KOPT-K1 (cell line): Measurements from ENCODE around the gene USP17L27.
"Not testable (repeated sequence)": the region's sequence is repeated elsewhere in the genome, so short reads cannot be mapped to it uniquely, and the experiment has no call there.

ENCODE experiments used
- H3K27ac ChIP-seq: fragments of 200-600 bp; sonication (generic); 2 replicates; pipeline ENCODE4 v1.5.1; 2016; ENCODE audit warnings: antibody characterized with exemption, mild to moderate bottlenecking, low read depth, low read length; ENCODE audit not compliant: poor library complexity, severe bottlenecking
- H3K36me3 ChIP-seq: fragments of 200-600 bp; sonication (generic); 2 replicates; pipeline ENCODE4 v1.5.1; 2017; ENCODE audit warnings: antibody characterized with exemption, mild to moderate bottlenecking, low read length, moderate library complexity; ENCODE audit not compliant: insufficient read depth
- H3K9me3 ChIP-seq: fragments of 200-600 bp; sonication (generic); 2 replicates; pipeline ENCODE4 v1.5.1; 2017; ENCODE audit warnings: antibody characterized with exemption, low read length, mild to moderate bottlenecking; ENCODE audit not compliant: insufficient read depth, poor library complexity, severe bottlenecking

USP17L27 gene, protein sequence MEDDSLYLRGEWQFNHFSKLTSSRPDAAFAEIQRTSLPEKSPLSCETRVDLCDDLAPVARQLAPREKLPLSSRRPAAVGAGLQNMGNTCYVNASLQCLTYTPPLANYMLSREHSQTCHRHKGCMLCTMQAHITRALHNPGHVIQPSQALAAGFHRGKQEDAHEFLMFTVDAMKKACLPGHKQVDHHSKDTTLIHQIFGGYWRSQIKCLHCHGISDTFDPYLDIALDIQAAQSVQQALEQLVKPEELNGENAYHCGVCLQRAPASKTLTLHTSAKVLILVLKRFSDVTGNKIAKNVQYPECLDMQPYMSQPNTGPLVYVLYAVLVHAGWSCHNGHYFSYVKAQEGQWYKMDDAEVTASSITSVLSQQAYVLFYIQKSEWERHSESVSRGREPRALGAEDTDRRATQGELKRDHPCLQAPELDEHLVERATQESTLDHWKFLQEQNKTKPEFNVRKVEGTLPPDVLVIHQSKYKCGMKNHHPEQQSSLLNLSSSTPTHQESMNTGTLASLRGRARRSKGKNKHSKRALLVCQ

GRCh38 chr4:9343848-9344247 is at the start of gene USP17L27:
TSS of gene USP17L27 (plus strand) at chr4:9344148. CDS start at chr4:9344148, 0 bp downstream.
- H3K9me3 ChIP-seq, H3K27ac ChIP-seq, H3K36me3 ChIP-seq: not testable (repeated sequence)

DNA sequence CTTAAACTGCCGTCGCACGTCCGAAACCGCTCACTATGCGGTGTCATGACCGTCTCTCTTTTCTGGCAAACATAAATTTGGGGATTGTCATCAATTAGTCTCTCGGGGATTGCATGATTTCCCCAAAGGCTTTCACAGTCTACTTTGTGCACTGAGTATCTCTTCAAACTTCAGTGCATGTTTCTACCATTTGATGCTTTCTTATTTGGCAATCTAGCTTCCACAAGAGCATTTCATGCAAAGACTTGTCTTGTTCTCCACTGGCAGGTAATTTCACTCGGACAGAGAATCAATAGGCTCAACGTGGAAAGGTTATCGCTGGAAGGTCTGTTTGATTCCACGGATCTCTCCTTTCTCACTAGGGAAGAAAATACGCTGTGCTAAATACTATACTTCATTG is 19.8 kb upstream of the USP17L27 start:
- not testable (repeated sequence) for H3K27ac ChIP-seq, H3K9me3 ChIP-seq, H3K36me3 ChIP-seq

GRCh38 chr4:9324865-9325264 is 19.1 kb upstream of the USP17L27 start, which contains the start of gene USP17L24:
TSS of gene USP17L24 (plus strand) at chr4:9325165. CDS start at chr4:9325165, 0 bp downstream.
- H3K27ac ChIP-seq, H3K9me3 ChIP-seq, H3K36me3 ChIP-seq: not testable (repeated sequence)

GRCh38 chr4:9329611-9330010 is 14.3 kb upstream of the USP17L27 start, which contains the start of gene USP17L25:
TSS of gene USP17L25 (plus strand) at chr4:9329911. CDS start at chr4:9329911, 0 bp downstream.
- H3K9me3 ChIP-seq, H3K27ac ChIP-seq, H3K36me3 ChIP-seq: not testable (repeated sequence)

DNA sequence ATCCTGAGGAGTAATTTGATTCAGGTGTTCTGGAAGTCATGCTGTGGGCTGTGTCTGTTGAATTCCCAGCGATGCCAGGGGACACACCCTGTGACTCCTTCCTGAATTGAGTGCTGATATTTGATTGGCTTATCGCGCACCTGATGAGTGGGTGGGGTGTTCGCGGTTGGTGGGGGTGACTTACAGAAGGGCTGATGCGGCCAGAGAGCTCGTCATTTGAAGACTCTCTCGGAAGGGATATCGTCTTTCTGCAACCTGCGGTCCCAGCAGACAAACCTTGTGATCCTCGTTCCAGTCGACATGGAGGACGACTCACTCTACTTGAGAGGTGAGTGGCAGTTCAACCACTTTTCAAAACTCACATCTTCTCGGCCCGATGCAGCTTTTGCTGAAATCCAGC is 9.6 kb upstream of the USP17L27 start, which contains the start of gene USP17L26:
Gene USP17L26 (plus strand): TSS at position 301 of the 400 bp plus-strand sequence. CDS start 0 bp downstream, at position 301.
- not testable (repeated sequence) for H3K36me3 ChIP-seq, H3K9me3 ChIP-seq, H3K27ac ChIP-seq

GRCh38 chr4:9339103-9339502 is 4.8 kb upstream of the USP17L27 start, which contains the start of gene USP17L5:
TSS of gene USP17L5 (plus strand) at chr4:9339403. CDS start at chr4:9339403, 0 bp downstream.
- H3K36me3 ChIP-seq, H3K27ac ChIP-seq, H3K9me3 ChIP-seq: not testable (repeated sequence)

DNA sequence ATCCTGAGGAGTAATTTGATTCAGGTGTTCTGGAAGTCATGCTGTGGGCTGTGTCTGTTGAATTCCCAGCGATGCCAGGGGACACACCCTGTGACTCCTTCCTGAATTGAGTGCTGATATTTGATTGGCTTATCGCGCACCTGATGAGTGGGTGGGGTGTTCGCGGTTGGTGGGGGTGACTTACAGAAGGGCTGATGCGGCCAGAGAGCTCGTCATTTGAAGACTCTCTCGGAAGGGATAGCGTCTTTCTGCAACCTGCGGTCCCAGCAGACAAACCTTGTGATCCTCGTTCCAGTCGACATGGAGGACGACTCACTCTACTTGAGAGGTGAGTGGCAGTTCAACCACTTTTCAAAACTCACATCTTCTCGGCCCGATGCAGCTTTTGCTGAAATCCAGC is 4.6 kb downstream of the USP17L27 start, which contains the start of gene USP17L28:
Gene USP17L28 (plus strand): TSS at position 301 of the 400 bp plus-strand sequence. CDS start 0 bp downstream, at position 301.
- not testable (repeated sequence) for H3K27ac ChIP-seq, H3K9me3 ChIP-seq, H3K36me3 ChIP-seq

DNA sequence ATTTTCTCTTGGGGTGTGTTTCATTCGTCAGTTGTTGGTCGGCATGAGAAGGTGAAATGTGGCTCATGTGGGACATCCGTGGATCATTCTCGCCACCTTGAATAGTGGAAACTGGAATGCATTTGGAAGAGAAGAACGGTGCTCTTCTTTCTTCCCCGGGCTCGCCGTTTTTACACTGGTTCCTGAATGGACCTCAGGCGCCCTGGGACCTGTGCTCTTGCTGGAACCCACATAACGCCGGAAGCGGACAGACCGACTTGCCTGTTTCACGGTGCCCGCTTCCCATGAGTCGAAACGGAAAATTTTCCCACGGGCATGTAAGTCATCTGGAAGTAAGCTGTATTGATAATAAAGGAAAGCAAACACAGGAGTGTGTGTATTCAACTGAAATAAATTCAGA is 6.9 kb downstream of the USP17L27 start:
- not testable (repeated sequence) for H3K9me3 ChIP-seq, H3K36me3 ChIP-seq, H3K27ac ChIP-seq

- not testable (repeated sequence) for H3K36me3 ChIP-seq, H3K27ac ChIP-seq, H3K9me3 ChIP-seq
These were observed 9.4 kb downstream of the USP17L27 start, which contains the start of gene USP17L29 for GRCh38 chr4:9353338-9353737. TSS of gene USP17L29 (plus strand) at chr4:9353638. CDS start at chr4:9353638, 0 bp downstream.

DNA sequence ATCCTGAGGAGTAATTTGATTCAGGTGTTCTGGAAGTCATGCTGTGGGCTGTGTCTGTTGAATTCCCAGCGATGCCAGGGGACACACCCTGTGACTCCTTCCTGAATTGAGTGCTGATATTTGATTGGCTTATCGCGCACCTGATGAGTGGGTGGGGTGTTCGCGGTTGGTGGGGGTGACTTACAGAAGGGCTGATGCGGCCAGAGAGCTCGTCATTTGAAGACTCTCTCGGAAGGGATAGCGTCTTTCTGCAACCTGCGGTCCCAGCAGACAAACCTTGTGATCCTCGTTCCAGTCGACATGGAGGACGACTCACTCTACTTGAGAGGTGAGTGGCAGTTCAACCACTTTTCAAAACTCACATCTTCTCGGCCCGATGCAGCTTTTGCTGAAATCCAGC is 18.9 kb downstream of the USP17L27 start, which contains the start of gene USP17L30:
Gene USP17L30 (plus strand): TSS at position 301 of the 400 bp plus-strand sequence. CDS start 0 bp downstream, at position 301.
- H3K27ac ChIP-seq, H3K36me3 ChIP-seq, H3K9me3 ChIP-seq: not testable (repeated sequence)

DNA sequence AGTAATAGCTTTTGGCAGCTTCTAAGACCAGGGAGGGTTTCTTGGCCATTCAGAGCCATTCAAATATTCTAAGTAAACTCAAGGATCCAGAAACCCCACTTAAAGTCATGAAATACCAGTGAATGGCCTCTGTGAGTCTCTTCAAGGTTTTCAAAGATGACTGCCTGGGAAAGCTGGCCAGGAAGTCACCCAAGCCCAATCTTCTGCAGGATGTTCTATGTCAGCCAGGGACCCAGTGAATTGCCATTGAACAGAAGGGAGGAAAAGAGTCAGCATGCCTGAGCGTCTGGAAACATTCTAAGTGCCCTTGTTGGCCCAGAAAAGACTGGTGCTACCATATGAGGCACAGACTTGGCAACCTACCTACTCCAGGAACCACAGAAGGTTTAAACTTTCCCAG is 35.9 kb downstream of the USP17L27 start:
- H3K36me3 ChIP-seq, H3K9me3 ChIP-seq, H3K27ac ChIP-seq: not testable (repeated sequence)

DNA sequence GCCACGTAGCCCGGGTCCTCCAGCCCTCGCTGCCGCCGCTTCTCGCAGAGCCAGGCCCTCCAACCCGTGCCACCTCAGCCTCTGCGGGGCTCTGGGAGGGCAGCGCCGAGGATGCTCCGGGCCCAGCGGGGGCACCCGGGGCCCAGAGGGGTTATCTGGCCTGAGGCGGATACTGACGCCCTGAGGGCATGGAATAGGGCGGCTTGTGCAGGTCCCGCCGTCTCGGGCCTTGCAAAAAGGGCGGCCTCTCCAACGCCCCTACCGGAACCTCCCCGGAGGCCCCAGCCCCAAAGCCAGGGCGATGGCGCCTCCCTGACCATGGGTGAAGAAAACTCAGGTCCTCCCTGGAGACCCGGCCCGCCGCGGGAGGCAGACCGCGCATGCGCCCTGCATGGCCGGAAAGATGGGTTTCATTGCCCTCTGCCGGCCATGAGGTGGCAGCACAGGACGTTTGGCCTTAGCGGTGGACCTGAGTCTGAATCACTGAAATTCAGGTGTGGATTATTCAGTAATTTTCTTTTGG is 37.1 kb downstream of the USP17L27 start:
- not testable (repeated sequence) for H3K9me3 ChIP-seq, H3K27ac ChIP-seq, H3K36me3 ChIP-seq

DNA sequence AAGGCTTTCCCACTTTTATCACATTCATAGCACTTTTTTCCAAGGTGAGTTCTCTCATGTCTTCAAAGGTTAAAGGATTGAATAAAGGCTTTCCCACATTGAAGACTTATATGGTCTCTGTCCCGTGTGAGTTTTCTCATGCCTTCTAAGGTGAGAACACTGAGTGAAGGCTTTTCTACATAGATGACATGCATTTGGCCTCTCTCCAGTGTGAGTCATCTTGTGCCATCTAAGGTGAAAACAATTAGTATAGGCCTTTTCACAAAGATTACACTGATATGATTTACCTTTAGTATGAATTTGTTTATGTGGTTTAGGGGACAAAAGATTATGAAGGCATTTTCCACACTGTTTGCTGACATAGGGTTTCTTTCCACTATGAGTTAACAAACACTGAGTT is 40.2 kb downstream of the USP17L27 start:
- H3K27ac ChIP-seq, result no peak overlapping the region
- H3K9me3 ChIP-seq, result no peaks in the 10 kb centered on the region
- no peaks in the 10 kb centered on the region for H3K36me3 ChIP-seq

GRCh38 chr4:9389001-9389400 is 45.1 kb downstream of the USP17L27 start:
- not testable (repeated sequence) for H3K9me3 ChIP-seq, H3K36me3 ChIP-seq

More at GRCh38 chr4:9389001-9389400, 45.1 kb downstream of the USP17L27 start:
- H3K27ac ChIP-seq, result not testable (repeated sequence)
